Tibial nerve (tissue), 4 donors: Measurements from ENCODE around the gene LRFN3. TPM values are rescaled to one million over a fixed set of nuclear protein-coding genes. Genes with fewer than 3 reads are reported as not detected.

ENCODE experiments used
- DNase-seq, 2 donors: peaks; one replicate each; pipeline ENCODE4 v3.0.0-alpha.2; 2019; ENCODE audit warnings: low spot score in 2 of 2
- H3K27ac ChIP-seq, 4 donors: fragments of 200-600 bp; sonication (generic) in 3 of 4; one replicate each; pipeline ENCODE4 v1.5.1; 2017 to 2019; ENCODE audit warnings: mild to moderate bottlenecking in 1 of 4
- H3K27me3 ChIP-seq, 2 donors: fragments of 200-600 bp; sonication (generic) in 1 of 2; one replicate each; pipeline versions ENCODE4 v1.5.1 to v1.6.0; 2017 to 2019
- H3K36me3 ChIP-seq, 3 donors: fragments of 200-600 bp; sonication (generic); one replicate each; pipeline ENCODE4 v1.5.1; 2018 to 2019
- H3K4me1 ChIP-seq, 4 donors: fragments of 200-600 bp; sonication (generic) in 3 of 4; one replicate each; pipeline ENCODE4 v1.5.1; 2017 to 2019
- H3K4me3 ChIP-seq, 4 donors: fragments of 200-600 bp; sonication (generic) in 3 of 4; one replicate each; pipeline ENCODE4 v1.5.1; 2017 to 2019; ENCODE audit warnings: mild to moderate bottlenecking in 1 of 4, moderate library complexity in 1 of 4
- H3K9me3 ChIP-seq, 4 donors: fragments of 200-600 bp; sonication (generic) in 3 of 4; one replicate each; pipeline ENCODE4 v1.5.1; 2017 to 2019
- EP300 ChIP-seq, 2 donors: sonication (generic); formaldehyde crosslinking; IDR thresholded peaks; one replicate each; pipeline ENCODE4 v1.6.1; 2017; ENCODE audit warnings: antibody characterized with exemption in 2 of 2, mild to moderate bottlenecking in 1 of 2
- POLR2A ChIP-seq, 2 donors: fragments of 450-650 bp; IDR thresholded peaks; one replicate each; pipeline ENCODE4 v1.6.1; 2017; ENCODE audit warnings: antibody characterized with exemption in 2 of 2, mild to moderate bottlenecking in 2 of 2, moderate library complexity in 2 of 2
- WGBS, 2 donors: methylation state at CpG; one replicate each; pipeline ENCODE4 v1.1.5; 2018; 5-methylcytosine and 5-hydroxymethylcytosine counted together
- total RNA-seq, 4 donors: library from RNA; depleted of rRNA; stranded (reverse); fragments of >200 nt; gene quantifications; one replicate each; pipeline ENCODE4 v1.1.0, GENCODE V29; 2016
- TF ChIP-seq, protein P1 (sequence below), 5 experiments: fragments of 200-600 bp in 3 of 5; fragments of 450-650 bp in 2 of 5; sonication (generic) in 3 of 5; IDR thresholded peaks; one replicate each; pipeline ENCODE4 v1.5.1; 2016 to 2019; ENCODE audit warnings: antibody characterized with exemption in 5 of 5, mild to moderate bottlenecking in 3 of 5, moderate library complexity in 2 of 5

Gene LRFN3
- total RNA-seq, 4 donors from 2014 or later, result 5.0 to 20.4 (median 8.6) TPM

DNA sequence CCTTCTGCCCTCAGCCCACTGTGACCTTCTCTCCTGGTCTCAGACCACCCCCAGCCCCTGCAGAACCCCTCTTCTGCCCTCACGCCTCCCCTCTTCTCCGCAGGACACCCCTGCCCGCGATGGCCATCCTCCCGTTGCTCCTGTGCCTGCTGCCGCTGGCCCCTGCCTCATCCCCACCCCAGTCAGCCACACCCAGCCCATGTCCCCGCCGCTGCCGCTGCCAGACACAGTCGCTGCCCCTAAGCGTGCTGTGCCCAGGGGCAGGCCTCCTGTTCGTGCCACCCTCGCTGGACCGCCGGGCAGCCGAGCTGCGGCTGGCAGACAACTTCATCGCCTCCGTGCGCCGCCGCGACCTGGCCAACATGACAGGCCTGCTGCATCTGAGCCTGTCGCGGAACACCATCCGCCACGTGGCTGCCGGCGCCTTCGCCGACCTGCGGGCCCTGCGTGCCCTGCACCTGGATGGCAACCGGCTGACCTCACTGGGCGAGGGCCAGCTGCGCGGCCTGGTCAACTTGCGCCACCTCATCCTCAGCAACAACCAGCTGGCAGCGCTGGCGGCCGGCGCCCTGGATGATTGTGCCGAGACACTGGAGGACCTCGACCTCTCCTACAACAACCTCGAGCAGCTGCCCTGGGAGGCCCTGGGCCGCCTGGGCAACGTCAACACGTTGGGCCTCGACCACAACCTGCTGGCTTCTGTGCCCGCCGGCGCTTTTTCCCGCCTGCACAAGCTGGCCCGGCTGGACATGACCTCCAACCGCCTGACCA is 3.3 kb downstream of the LRFN3 start:
- 91 to 94% methylated on average over 18 to 51 of the region's 55 CpGs for WGBS, 2 donors
- no peak for DNase-seq
- Histone ChIP-seq H3K36me3 (peaks cover 0 to 57% (median 0%) of the 10 kb centered on the region in 3 donors), H3K27ac (no peak overlapping the region), H3K4me3 (no peak overlapping the region), H3K27me3 (no peaks in the 10 kb centered on the region), H3K9me3 (no peaks in the 10 kb centered on the region), H3K4me1 (peaks cover 0 to 42% (median 13%) of the 10 kb centered on the region in 4 donors)
- no peak for TF ChIP-seq POLR2A (IDR thresholded peaks at IDR 0.05)
- TF ChIP-seq, protein P1, sequence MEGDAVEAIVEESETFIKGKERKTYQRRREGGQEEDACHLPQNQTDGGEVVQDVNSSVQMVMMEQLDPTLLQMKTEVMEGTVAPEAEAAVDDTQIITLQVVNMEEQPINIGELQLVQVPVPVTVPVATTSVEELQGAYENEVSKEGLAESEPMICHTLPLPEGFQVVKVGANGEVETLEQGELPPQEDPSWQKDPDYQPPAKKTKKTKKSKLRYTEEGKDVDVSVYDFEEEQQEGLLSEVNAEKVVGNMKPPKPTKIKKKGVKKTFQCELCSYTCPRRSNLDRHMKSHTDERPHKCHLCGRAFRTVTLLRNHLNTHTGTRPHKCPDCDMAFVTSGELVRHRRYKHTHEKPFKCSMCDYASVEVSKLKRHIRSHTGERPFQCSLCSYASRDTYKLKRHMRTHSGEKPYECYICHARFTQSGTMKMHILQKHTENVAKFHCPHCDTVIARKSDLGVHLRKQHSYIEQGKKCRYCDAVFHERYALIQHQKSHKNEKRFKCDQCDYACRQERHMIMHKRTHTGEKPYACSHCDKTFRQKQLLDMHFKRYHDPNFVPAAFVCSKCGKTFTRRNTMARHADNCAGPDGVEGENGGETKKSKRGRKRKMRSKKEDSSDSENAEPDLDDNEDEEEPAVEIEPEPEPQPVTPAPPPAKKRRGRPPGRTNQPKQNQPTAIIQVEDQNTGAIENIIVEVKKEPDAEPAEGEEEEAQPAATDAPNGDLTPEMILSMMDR (IDR thresholded peaks at IDR 0.05), result no peak
- no peak for TF ChIP-seq EP300 (IDR thresholded peaks at IDR 0.05)

DNA sequence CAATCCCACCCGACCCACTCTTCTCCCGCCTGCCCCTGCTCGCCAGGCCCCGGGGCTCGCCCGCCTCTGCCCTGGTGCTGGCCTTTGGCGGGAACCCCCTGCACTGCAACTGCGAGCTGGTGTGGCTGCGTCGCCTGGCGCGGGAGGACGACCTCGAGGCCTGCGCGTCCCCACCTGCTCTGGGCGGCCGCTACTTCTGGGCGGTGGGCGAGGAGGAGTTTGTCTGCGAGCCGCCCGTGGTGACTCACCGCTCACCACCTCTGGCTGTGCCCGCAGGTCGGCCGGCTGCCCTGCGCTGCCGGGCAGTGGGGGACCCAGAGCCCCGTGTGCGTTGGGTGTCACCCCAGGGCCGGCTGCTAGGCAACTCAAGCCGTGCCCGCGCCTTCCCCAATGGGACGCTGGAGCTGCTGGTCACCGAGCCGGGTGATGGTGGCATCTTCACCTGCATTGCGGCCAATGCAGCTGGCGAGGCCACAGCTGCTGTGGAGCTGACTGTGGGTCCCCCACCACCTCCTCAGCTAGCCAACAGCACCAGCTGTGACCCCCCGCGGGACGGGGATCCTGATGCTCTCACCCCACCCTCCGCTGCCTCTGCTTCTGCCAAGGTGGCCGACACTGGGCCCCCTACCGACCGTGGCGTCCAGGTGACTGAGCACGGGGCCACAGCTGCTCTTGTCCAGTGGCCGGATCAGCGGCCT is 4.1 kb downstream of the LRFN3 start:
- Histone ChIP-seq H3K4me3 (no peak overlapping the region), H3K36me3 (peaks cover 0 to 64% (median 0%) of the 10 kb centered on the region in 3 donors), H3K9me3 (no peaks in the 10 kb centered on the region), H3K4me1 (peaks cover 0 to 39% (median 13%) of the 10 kb centered on the region in 4 donors), H3K27ac (no peak overlapping the region), H3K27me3 (no peaks in the 10 kb centered on the region)
- DNase-seq, result no peak
- TF ChIP-seq POLR2A (IDR thresholded peaks at IDR 0.05), result no peak
- TF ChIP-seq EP300 (IDR thresholded peaks at IDR 0.05), result no peak
- TF ChIP-seq, protein P1 (IDR thresholded peaks at IDR 0.05), result no peak
- WGBS, 2 donors, result 93 to 95% methylated on average over 28 to 51 of the region's 51 CpGs

- Histone ChIP-seq H3K4me3 (no peak overlapping the region), H3K27me3 (no peaks in the 10 kb centered on the region), H3K36me3 (peaks cover 0 to 71% (median 0%) of the 10 kb centered on the region in 3 donors), H3K4me1 (peaks cover 0 to 33% (median 8%) of the 10 kb centered on the region in 4 donors), H3K9me3 (no peaks in the 10 kb centered on the region), H3K27ac (no peak overlapping the region)
- 77% methylated on average over 4 of the region's 4 CpGs for WGBS, 2 donors
- no peak for TF ChIP-seq EP300 (IDR thresholded peaks at IDR 0.05)
- TF ChIP-seq, protein P1 (IDR thresholded peaks at IDR 0.05), result no peak
- TF ChIP-seq POLR2A (IDR thresholded peaks at IDR 0.05), result no peak
- no peak for DNase-seq
Measured at GRCh38 chr19:35940839-35941238, 4.7 kb downstream of the LRFN3 start.

DNA sequence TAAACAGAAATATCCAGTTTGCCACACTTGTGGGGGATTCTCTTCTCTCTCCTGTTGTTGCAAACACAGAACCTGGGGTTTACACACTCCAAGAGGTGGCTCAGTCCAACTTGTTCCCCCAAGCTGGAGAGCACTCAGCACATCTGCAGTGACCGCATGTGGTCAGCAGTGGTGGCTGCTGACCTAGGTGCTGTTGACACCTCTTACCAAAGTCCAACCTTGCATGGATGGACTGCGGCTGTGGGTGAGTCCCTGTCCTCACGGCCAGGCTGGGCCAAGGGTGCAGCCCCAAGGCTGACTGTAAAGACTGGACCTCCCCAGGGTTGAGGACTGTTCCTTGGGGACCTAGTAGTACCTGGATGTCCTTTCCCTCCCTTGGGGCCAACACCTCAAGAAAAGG is 6.1 kb downstream of the LRFN3 start:
- Histone ChIP-seq H3K36me3 (peaks cover 0 to 77% (median 0%) of the 10 kb centered on the region in 3 donors), H3K4me1 (peaks cover 0 to 28% (median 7%) of the 10 kb centered on the region in 4 donors), H3K27me3 (no peaks in the 10 kb centered on the region), H3K9me3 (no peaks in the 10 kb centered on the region), H3K27ac (no peak overlapping the region), H3K4me3 (no peak overlapping the region)
- no peak for DNase-seq
- 97 to 100% methylated on average over 3 of the region's 3 CpGs for WGBS, 2 donors
- TF ChIP-seq POLR2A (IDR thresholded peaks at IDR 0.05) (no peak), EP300 (IDR thresholded peaks at IDR 0.05) (no peak)
- TF ChIP-seq, protein P1 (IDR thresholded peaks at IDR 0.05), result no peak
